ENCODE measurements around the gene AGPAT2.
A peak's percentile ranks its signal among the peaks of the same experiment; 100 is the strongest.

Gene AGPAT2

GRCh38 chr9:136691316-136692184, 4.3 kb upstream of the AGPAT2 start:
- TF ChIP-seq CTCF (IDR thresholded peaks at IDR 0.05; ENCODE audit: insufficient read depth, low read depth, low read length, missing control alignments) = no peak
- H3K4me3 ChIP-seq (ENCODE audit: low read depth, low read length) = no peak overlapping the region
- no peak for DNase-seq (ENCODE audit: low read depth)

- DNase-seq (ENCODE audit: low read depth) = no peak
- no peak overlapping the region for H3K4me3 ChIP-seq (ENCODE audit: low read depth, low read length)
- TF ChIP-seq CTCF (IDR thresholded peaks at IDR 0.05; ENCODE audit: insufficient read depth, low read depth, low read length, missing control alignments) = no peak
These were observed 3.6 kb upstream of the AGPAT2 start for GRCh38 chr9:136690806-136691261.

GRCh38 chr9:136690104-136690805, 3.0 kb upstream of the AGPAT2 start:
- no peak for DNase-seq (ENCODE audit: low read depth)
- no peak for TF ChIP-seq CTCF (IDR thresholded peaks at IDR 0.05; ENCODE audit: insufficient read depth, low read depth, low read length, missing control alignments)

GRCh38 chr9:136689108-136689460, 1.8 kb upstream of the AGPAT2 start:
- no peak for TF ChIP-seq CTCF (IDR thresholded peaks at IDR 0.05; ENCODE audit: insufficient read depth, low read depth, low read length, missing control alignments)
- no peak for DNase-seq (ENCODE audit: low read depth)
- H3K4me3 ChIP-seq (ENCODE audit: low read depth, low read length) = no peak overlapping the region

More at GRCh38 chr9:136690104-136690805, 3.0 kb upstream of the AGPAT2 start:
- no peak overlapping the region for H3K4me3 ChIP-seq (ENCODE audit: low read depth, low read length)

- peak overlapping the region; percentile 42; the same call in 1 of the 2 replicates for H3K4me3 ChIP-seq (ENCODE audit: low read depth, low read length)
- DNase-seq (ENCODE audit: low read depth) = peak; percentile 67
These were observed 1.2 kb upstream of the AGPAT2 start for GRCh38 chr9:136688274-136689107.

More at GRCh38 chr9:136688274-136689107, 1.2 kb upstream of the AGPAT2 start:
- TF ChIP-seq CTCF (IDR thresholded peaks at IDR 0.05; ENCODE audit: insufficient read depth, low read depth, low read length, missing control alignments) = no peak

Data from GM12865 (cell line).